GM21390 (cell line): ENCODE results near the gene IL23R.
"Not testable (repeated sequence)": the region's sequence is repeated elsewhere in the genome, so short reads cannot be mapped to it uniquely, and the experiment has no call there.

Experiments
- ATAC-seq: cut with Tn5 transposase; IDR thresholded peaks from one replicate; pipeline ENCODE4 v1.9.1; 2021; ENCODE audit not compliant: unreplicated experiment

The IL23R gene, protein sequence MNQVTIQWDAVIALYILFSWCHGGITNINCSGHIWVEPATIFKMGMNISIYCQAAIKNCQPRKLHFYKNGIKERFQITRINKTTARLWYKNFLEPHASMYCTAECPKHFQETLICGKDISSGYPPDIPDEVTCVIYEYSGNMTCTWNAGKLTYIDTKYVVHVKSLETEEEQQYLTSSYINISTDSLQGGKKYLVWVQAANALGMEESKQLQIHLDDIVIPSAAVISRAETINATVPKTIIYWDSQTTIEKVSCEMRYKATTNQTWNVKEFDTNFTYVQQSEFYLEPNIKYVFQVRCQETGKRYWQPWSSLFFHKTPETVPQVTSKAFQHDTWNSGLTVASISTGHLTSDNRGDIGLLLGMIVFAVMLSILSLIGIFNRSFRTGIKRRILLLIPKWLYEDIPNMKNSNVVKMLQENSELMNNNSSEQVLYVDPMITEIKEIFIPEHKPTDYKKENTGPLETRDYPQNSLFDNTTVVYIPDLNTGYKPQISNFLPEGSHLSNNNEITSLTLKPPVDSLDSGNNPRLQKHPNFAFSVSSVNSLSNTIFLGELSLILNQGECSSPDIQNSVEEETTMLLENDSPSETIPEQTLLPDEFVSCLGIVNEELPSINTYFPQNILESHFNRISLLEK

DNA sequence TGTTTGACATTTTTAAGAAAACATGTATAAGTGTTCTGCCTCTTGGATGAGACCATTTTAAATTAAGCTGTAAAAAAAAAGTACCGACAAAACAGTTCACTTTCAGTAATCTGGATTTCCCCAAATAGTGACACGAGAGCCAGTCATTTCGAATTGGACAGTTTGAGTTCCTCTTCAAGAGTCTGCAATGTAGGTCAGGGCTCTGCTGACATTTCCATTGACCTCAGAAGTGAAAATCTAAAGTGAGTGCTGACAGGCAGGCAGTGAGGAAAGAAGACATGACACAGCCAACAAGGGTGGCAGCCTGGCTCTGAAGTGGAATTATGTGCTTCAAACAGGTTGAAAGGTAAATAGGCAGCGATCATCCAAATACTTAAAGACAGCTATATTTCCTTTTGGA is at the start of gene IL23R:
IL23R (plus strand) TSS at position 259 of the 400 bp plus-strand sequence. CDS start 1,667 bp downstream, outside the sequence.
- ATAC-seq = peak; percentile 78

DNA sequence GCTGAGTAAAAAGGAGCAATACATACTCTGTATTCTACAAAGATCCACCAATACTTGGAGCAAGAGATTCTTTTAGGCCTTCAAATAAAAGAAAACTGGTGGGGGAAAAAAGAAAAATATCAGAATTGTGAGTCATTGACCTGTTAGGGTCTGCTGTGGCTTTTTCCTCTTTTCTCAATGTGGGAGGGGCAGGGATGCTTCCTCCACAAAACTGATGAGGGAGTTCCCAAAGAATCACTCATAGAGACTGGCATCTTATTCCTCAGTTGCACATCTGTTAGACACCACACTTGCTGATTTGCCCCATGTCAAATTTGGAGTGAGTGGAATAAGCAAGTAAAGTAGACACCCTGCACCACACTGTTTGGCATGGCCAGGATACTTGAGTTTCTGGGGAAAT is 48.1 kb upstream of the IL23R start:
- no peak for ATAC-seq

DNA sequence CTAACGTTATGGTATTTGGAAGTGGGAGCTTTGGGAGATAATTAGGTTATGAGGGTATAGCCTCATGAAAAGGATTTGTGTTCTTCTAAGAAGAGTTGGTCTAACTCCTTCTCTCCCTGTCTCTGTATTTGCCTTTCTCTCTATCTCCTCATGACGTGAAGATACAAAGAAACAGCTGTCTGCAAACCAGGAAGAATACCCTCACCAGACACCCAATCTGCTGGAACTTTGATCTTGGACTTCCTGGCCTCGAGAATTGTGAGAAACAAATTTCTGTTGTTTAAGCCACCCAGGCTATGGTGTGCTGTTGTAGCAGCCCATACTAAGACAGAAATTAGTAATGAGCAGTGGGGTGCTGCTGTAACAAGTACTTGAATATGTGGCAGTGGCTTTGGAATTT is 47.6 kb upstream of the IL23R start:
- no peak for ATAC-seq

DNA sequence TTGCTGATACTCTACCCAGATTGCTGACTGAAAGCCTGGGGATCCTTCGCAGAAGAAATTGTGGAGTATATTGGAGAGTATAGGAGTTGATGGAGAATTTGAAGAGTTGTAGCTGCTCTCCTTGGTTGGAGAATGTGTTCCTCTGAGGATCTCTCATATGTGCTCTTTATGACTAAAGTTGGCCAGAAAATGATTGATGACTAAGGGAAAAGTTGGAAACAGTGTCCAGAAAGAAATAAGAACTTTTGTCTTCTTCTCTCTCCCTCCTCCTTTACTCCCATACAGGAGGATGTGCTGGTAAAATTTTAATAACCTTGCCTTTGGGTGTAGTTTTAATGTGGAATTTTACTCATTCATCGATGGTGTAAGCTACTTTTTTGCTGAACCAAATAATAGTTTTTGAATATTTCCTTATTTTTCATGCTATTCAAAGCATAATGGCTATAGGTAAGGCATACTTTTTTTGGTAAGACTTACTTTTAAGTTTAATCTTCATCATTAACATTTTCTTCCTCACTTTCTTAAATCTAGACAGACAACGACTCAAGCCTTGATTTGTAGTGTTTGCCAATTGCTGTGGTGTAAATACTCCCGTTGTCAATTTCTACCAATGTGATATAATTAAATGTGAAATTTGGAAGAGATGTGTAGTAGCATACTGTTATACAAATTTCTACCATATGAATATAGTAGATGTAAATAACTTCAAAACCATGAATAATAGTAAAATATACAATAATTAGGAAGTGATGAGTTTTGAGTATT is 45.2 kb upstream of the IL23R start:
- no peak for ATAC-seq

DNA sequence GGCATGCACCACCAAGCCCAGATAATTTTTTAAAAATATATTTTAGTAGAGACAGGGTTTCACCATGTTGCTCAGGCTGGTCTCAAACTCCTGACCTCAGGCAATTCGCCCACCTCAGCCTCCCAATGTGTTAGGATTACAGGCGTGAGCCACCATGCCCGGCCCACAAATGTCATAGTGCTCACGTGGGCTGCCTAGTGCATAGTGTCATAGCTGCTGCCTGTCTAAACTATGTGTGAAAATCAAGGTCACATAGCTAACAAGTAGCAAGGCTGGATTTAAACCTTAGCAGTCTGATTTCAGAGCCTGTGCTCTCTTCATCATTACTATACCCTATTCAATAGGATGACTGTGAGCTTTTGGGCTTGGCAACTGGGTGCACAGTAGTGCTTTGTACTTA is 41.8 kb upstream of the IL23R start:
- ATAC-seq = no peak

DNA sequence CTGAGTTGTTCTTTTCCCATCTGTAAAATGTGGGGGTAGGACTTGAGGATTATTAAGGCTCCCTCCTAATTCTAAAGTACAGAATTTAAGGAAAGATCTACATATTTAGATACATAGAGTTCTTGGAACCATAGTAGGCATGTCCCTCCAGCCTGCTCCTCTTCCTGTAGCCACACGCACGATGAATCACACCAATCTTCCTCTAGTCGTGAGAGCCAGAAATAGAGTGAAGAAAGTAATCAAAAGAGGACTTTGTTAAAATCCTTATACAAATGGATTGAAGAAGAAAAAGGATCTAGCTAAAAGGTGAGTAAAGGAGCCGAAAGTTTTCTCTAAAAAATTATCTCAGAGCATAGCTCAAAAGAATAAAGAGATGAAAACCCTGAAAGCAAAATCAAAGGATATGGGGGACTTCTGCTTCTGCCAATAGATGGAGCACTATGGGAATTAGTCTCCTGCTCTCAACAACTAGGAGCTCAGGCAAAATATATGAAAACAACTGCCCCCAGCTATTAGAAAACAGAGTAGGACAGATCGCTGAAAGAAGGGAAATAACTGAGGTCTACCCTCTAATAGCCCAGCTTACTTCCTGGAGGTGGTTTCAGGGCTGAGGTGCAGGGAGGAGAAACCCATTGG is 40.0 kb upstream of the IL23R start:
- no peak for ATAC-seq

DNA sequence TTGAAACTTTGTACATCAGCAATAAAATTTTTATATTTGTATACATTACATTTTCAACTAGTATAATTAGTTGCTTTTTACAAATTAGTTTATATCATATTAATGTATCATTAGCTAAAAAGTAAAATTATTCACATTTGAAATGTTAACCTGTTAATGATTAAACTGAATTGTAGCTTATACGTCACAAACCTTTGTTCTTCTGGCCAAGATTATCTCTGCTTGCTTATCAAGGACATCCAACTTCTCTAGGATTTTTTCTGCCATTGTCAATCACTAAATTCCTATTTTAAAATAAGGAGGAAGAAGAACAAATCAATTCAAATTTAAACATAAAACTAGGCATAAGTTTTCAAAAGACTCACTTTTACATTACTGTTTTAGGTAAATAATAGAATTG is 39.3 kb upstream of the IL23R start:
- no peak for ATAC-seq

DNA sequence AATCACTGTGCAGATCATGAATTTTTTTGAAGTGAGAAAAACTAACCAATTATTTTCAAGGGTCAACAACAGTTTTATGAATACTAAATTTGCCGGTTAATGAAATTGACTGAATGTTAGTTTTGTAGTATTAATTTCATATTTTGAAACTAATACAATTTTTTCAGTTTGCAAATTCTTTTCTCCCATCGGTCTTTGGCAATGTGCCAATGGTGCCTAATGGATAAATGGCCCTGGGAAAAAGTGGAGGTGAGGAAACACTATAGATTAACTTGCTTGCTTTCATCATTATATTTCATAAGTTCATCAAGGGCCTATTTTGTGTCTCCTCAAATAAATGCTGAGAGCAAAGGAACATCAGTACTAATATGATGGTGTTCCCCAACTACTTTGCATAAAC is 35.6 kb upstream of the IL23R start:
- ATAC-seq = no peak

DNA sequence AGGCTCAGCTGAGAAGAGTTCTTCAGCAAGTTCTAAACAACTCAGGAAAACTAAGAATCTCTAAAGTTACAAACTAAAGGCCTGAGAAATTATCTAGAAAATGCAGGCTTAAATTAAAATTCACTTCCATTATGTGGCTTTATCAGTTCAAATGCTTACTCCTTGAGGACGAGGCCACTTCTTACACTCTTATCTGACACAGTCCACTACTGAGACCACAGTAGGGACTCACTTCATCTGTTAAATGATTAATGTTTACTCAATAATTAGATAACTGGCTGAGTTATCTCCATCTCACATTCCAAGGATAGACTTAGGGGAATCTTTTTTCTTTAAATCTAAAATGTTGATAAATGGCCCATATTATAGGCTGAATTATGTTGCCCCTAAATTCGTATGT is 33.1 kb upstream of the IL23R start:
- no peak for ATAC-seq

DNA sequence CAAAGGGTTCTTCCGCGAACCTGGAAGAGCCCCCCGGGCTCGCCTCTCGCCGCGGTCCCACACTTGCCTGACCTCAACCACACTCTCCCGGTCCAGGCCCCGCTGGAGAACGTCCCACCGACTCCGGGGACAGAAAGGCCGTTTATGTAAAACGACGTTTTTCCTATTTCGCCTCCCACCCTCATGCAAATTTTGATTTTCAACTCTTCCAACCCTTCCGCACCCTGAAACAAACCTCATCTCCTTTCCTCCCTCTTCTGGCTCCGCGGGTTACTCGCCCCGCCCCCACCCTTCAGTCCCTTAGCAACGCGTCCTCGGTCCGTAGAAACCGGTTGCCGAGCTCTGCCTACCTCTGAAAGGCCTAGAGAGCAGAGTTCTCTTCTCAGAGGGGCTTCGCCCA is 31.6 kb upstream of the IL23R start, which contains the start of gene C1orf141:
C1orf141 (minus strand) TSS at position 276 of the 400 bp plus-strand sequence. CDS start 7,730 bp downstream, outside the sequence.
- no peak for ATAC-seq

DNA sequence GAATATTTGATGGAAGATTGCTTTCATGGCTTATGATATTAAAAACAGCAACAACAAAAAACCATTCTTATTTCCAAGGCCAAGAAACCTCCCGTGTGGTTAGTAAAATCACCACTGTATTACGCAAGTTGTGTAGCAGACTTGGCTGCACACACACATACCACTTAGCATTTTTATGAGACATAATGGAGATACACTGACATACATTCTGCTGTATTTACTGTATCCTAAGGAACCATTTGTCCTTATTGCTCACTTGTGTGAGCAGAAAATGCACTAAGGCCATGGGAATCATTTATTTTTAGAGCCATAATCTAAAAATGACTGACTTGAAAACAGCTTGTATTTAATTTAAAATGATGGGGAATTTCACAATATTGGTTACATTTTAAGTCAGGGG is 30.9 kb upstream of the IL23R start:
- no peak for ATAC-seq

DNA sequence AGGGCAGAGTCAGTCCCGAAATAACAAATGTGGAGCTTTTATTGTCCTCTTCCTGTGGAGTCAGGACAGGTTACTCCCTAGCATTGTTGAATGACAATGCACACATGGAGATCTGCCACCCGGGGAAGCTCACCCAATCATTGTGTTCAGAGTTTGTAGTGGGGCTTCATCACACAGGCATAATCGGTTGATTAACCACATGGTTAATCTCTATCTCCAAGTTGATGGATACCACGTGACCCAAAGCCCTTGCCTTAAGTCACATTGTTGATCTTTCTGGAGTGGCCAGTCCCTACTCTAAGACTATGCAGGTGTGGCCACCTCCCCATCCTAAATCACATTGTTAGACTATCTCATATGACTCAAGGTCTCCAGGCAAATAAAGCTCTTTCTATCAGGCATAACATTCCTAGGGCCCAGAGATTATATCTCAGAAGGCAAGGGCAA is 28.9 kb upstream of the IL23R start:
- ATAC-seq = no peak

DNA sequence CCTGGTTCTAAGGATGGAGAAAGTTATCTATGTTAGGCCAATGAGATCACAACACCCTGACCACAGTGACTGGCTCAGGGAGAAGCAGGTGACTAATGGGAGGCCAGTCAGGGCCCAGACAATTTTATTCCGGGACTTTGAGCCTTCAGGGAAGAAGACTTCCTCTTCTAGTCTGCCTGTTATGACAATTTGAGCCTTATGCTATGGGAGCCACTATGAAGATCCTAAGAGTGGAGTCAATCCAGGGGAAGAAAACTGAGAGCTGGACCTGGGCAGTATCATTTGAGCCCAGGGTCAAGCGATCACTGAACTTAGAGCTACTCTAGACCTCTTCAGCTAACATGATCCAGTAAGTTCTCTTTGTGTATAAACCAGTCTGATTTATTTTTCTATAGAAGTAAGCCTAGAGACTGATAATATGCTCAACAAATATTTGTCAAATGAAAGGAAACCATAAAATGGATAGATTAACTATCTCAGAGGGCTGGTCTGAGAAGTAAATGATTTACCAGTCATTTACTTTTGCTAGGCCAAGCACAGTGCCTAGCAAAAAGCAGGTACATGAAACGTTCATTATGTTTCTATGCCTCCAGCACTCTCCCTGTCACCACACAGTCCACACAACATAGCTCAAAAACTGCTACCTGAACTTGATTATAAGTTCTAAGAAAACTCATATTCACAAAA is 27.3 kb upstream of the IL23R start:
- ATAC-seq = no peak

DNA sequence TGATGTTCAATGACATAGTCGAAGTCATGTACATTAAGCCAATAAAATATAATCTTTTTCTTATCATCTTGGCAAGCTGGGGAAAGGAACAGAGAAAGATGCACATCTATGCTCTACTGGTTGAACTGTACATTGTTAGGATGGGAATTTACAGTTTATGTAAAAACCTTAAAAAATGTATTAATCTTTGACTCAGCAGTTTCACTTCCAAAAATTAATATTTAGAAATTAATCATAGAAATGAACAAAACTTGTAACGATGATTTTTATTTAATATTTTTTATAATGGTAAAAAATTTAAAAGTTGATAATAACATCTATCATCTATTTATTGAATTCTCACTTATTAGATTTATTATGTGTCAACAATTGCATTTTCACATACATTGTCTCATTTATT is 25.8 kb upstream of the IL23R start:
- no peak for ATAC-seq

DNA sequence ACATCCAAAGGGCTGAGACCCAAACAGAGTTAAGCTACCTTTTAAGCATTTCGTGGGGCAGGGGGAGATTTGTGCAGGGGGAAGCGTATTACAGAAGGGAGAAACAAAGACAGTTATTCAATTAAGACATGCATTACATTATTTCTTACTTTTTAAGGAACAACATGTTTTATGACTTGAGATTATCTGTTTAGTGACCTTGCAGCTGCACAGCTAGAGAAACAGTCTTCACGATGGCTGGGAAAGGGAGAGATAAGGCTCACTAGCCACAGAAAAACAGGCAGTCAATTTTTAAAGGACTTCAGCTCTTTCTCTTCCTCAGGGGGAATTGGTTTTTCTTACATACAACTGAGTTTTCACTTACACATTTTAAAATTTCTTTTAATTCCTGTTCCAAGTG is 24.4 kb upstream of the IL23R start:
- not testable (repeated sequence) for ATAC-seq

DNA sequence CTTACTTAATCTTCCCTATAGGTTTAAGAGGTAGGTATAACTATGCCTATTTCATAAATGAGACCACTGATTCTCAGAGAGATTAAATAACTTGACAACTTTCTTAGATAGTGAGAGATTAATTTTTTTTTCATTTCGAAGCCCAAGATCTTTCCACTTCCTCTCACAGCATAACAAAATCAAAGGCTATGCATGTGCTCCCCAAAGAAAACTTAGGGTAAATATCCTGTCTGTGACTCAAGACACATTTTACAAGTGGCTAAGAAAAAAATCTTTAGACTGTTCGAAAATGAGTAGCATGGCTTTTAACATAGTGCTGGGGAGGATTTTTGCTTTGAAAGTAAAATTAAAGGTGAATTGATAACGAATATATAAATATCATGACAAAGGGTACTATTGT is 23.3 kb upstream of the IL23R start:
- no peak for ATAC-seq

DNA sequence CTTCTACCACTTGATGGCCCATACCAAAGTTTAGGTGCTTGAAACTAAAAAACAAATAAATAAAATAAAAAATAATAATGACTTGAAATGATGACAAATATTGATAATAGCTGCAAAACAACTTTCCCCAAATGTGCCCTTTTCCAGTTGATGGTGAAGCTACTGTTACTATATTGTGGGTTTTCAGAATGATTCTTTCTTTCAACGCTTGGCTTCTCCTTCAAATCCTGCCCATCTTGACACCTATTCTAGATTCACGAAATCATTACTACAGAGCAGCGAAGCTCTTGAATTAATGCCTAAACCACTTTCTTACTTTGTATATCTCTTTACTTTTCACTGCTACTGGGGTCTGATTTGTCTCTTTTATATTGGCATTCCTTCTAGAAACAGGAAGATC is 22.3 kb upstream of the IL23R start:
- no peak for ATAC-seq

DNA sequence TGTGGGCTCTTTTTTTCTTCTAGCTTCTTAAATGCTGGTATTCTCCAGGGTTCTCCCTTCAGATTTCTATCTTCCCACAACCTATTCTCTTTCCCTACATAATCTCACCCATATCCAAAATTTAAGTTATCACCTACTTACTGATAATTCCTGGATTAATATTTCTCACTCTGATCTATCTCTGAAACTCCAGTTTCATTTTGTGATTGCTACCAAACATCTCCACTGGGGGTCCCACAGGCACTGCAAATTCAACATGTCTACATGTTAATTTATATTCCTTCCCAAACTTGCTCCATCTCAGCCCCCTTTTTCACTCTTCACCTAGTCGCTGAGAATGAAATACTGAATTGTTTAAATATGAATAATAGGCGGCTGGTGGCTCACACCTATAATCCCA is 21.6 kb upstream of the IL23R start:
- no peak for ATAC-seq

DNA sequence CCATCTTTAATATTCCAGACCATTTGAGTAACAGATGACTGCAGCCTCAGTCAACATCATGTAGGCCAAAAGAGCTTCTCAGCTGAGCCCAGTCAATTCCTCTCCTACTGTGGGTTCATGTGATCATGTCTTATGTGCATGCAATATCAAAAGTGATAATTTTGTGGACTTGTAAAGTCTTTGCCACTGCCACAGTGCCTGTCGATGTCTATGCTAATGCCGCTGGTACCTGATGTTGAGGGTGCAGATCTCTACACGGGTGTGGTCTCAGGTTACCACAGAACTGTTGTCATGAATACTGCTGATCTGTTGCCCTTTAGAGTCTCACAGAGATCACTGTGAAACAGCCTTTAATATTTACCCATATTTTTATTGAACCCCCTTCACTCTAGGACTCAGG is 20.2 kb upstream of the IL23R start:
- ATAC-seq = no peak

DNA sequence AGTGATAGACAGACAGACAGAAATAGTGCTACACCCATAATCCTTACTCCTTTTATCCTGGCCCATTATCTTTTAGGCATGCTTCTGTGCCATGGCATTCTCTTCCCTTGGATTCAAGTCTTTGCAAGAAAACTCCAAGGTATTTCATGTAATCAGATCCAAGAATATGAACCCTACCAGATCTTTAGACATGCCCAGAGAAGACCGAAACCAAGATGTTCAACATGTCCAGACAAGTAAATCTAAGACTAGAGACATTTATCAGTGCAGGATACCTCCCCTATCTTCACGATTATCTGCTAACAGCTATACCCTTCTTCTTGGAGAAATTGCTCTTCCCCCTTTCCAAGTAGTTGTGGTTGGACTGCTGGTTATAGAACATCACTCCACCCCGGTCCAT is 19.7 kb upstream of the IL23R start:
- no peak for ATAC-seq

DNA sequence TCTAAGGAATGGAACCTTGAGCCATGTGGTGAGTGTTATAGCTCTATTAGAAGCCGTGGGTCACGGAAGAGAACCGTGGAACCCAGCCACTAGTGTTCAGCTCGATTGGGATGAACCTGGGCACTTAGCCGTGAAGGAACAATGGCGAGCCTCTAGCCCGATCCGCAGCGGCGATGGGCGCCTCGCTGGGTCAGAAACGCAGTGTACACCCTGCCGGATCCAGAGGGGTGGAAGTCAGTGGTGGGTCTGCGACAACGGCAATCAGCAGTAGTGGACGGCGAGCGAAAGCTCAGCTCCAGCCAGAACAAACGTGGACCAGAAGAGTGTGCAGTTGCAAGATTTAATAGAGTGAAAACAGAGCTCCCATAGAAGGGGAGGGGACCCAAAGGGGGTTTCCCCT is 18.3 kb upstream of the IL23R start:
- not testable (repeated sequence) for ATAC-seq
